Measurements from ENCODE around the gene GNA14.
"Not testable (repeated sequence)": the region's sequence is repeated elsewhere in the genome, so short reads cannot be mapped to it uniquely, and the experiment has no call there.

Gene GNA14

DNA sequence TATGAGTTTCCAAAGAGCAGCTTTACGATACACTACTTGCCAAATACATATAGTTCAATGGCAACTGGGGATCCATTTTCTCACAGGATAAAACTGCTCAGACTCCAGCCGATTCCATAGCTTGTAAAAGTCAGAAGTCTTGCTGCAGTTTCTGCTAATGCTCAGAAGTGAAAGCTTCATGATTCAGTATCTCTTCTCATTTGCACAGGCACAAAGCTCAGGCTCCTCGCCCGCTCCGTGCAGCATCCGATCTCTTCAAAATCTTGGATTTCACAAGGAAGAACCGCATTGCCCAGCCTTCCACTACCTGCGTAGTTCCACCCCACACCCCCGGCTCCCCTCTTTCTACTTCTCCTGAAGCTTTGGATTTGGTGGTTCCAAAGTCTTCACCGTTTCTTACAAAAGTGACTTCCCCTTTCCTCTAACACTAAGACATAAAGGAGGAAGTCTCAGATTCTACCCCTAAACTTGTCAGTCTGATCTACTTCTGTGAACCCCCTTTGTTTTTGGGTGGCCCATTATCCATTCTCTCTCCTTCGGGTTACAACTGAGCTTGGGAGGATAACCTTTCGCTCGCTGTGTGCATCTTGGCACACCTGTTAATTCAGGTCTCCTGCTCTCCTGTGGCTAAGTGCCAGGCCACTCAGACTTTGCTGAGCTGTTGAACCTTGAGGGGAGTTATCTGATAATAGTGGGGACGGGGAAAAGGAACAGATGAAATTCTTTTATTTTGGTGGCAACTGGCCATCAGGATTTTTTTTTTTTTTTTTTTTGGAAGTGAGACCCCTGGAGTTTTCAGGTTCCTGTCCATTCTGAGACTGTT lies 194.1 kb downstream of the GNA14 start:
- no peak overlapping the region for H3K27ac ChIP-seq
- no peak for TF ChIP-seq CTCF (conservative IDR thresholded peaks at IDR 0.05)
- no peak for TF ChIP-seq ZFX (IDR thresholded peaks at IDR 0.05)

GRCh38 chr9:77451507-77451906 lies 196.6 kb downstream of the GNA14 start:
- TF ChIP-seq ZFX (IDR thresholded peaks at IDR 0.05) (no peak), CTCF (conservative IDR thresholded peaks at IDR 0.05) (no peak)
- no peak overlapping the region for H3K27ac ChIP-seq

DNA sequence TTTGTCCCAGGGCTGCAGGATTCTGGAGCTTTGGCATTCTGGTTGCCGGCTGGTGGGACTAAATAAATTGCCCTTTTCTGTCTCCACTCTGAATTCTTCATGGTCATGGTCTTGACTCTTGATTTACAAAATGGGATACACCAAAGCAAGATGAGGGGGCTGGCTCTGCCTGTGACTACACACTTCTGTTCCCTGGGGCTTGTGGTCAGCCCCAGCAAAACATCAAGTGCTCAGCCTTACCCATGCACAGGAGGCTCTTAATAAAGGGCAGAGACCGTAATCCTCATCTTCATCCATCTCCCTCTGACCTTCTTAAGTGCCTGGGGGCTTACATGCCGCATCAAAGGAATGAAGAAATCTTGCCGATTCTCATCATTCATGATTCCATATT lies 198.0 kb downstream of the GNA14 start:
- H3K27ac ChIP-seq: no peak overlapping the region
- TF ChIP-seq CTCF (conservative IDR thresholded peaks at IDR 0.05): no peak
- no peak for TF ChIP-seq ZFX (IDR thresholded peaks at IDR 0.05)

DNA sequence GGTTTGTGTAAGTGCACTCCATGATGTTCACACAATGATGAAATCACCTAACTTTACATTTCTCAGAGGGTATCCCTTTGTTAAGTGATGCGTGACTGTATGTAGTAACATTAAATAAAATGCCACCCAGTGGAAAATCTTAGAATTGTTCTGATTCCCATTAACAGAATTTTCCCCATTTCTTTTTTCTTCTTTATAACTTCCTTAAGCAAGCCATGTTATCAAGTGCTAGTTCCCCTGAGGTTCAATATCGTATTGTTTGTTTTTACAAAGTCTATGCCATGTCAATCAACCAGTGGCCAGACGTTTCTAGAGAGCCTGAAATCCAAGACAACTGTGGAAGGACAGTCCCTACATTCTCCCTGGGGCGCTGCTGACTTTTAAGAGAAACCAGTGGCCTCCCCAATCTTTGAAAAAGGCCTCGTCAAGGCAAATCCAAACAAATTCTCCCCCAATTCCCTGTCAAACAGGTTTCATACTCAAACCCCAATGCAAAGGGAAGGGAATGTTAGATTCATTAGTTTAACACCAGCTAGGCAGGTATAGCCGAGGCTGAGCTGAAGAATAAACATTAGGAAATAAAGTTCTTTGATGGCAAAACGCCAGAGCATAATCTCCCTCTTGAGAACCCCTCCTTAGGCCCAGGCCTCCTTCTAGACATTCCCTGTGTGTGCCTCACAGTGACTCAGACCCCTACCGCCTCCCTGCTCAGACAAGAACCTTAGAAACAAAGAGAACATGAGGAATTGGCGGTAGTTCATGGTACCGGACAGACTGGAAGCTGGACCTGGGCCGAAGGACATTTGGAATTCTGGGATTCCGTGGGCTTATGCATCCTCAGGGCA lies 198.7 kb downstream of the GNA14 start:
- H3K27ac ChIP-seq: no peak overlapping the region
- TF ChIP-seq ZFX (IDR thresholded peaks at IDR 0.05) (no peak), CTCF (conservative IDR thresholded peaks at IDR 0.05) (peak; percentile 29)

- no peak for TF ChIP-seq ZFX (IDR thresholded peaks at IDR 0.05)
- TF ChIP-seq CTCF (conservative IDR thresholded peaks at IDR 0.05): no peak
- H3K27ac ChIP-seq: no peak overlapping the region
Measured at GRCh38 chr9:77447646-77448045, 200.5 kb downstream of the GNA14 start.

GRCh38 chr9:77442436-77442835 lies 205.7 kb downstream of the GNA14 start:
- TF ChIP-seq CTCF (conservative IDR thresholded peaks at IDR 0.05) (no peak), ZFX (IDR thresholded peaks at IDR 0.05) (no peak)
- H3K27ac ChIP-seq: no peak overlapping the region

DNA sequence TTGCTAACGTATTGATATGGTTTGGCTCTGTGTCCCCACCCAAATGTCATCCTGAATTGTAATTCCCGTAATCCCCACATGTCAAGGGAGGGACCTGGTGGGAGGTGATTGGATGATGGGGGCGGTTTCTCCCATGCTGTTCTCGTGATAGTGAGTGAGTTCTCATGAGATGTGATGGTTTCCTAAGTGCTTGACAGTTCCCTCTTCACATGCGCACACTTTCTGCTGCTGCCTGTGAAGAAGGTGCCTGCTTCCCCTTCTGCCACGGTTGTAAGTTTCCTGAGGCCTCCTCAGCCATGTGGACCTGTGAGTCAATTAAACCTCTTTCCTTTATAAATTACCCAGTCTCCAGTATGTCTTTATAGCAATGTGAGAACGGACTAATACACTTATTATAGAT lies 207.0 kb downstream of the GNA14 start:
- not testable (repeated sequence) for H3K27ac ChIP-seq
